Measurements from ENCODE around the gene IRX5.

Gene IRX5

DNA sequence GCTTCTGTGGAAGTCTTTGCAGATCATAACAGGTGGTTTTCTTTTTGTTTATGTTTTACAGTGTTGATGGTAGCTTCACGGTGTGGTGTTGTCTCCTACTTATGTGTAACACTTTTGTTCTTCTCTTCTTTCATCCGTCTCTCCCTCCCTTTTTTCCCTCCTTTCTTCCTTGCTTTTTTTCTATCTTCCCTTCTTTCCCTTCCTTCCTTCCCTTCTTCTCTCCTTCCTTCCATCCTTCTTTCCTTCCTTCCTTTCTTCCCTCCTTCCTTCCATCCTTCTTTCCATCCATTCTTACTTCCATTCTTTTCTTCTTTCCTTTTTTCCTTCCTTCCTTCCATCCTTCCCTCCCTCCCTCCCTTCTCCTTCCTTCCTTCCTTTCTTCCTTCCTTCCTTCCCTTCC, 31.4 kb downstream of the IRX5 start:
- H3K27me3 ChIP-seq (ENCODE audit: control insufficient read depth, insufficient read depth, low read length), result no peaks in the 10 kb centered on the region
- no peaks in the 10 kb centered on the region for H3K36me3 ChIP-seq (ENCODE audit: control insufficient read depth, insufficient read depth, low read length)
- H3K4me3 ChIP-seq (ENCODE audit: low read length), result no peak overlapping the region
- H3K9ac ChIP-seq (ENCODE audit: low read length), result no peak overlapping the region
- H3K9me3 ChIP-seq (ENCODE audit: control insufficient read depth, low read length), result no peaks in the 10 kb centered on the region
- H3K4me1 ChIP-seq (ENCODE audit: control insufficient read depth, insufficient read depth, low read length), result no peaks in the 10 kb centered on the region

DNA sequence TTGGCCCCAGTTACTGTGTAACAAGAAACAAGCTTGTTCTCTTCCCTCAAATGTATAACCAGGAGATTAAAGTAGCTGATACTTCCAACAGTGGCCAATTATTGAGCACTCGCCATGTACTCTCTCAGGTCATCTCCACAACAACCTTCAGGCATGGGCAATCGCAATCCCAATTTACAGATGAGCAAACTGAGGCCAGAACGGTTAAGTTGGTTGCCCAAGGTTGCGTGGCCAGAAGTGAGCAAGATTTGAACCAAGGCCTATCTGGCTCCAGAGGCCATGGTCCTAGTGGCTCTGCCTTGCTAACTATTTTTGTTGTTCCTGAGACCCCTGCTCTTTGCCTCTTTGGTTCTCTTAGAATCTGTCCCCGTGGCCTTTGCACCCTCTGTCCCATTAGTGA, 33.6 kb downstream of the IRX5 start:
- H3K27me3 ChIP-seq (ENCODE audit: control insufficient read depth, insufficient read depth, low read length), result no peaks in the 10 kb centered on the region

DNA sequence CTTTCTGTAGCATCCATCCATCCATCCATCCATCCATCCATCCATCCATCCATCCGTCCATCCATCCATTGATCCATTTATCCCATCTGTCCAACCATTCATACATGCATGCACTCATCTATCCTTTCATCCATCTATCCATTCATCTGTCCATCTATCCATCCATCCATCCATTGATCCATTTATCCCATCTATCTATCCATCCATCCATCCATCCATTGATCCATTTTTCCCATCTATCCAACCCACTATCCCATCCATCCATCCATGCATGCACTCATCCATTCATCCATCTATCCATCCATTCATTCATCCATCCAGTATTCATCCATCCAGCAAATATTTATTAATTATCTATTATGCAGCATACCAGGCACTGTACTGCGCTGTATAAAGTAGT, 34.8 kb downstream of the IRX5 start:
- H3K4me3 ChIP-seq (ENCODE audit: low read length), result no peak overlapping the region
- H3K36me3 ChIP-seq (ENCODE audit: control insufficient read depth, insufficient read depth, low read length), result no peaks in the 10 kb centered on the region
- H3K27me3 ChIP-seq (ENCODE audit: control insufficient read depth, insufficient read depth, low read length), result no peaks in the 10 kb centered on the region
- no peaks in the 10 kb centered on the region for H3K4me1 ChIP-seq (ENCODE audit: control insufficient read depth, insufficient read depth, low read length)
- no peaks in the 10 kb centered on the region for H3K9me3 ChIP-seq (ENCODE audit: control insufficient read depth, low read length)
- H3K9ac ChIP-seq (ENCODE audit: low read length), result no peak overlapping the region

More for the DNA sequence above, 33.6 kb downstream of the IRX5 start:
- Histone ChIP-seq H3K36me3 (ENCODE audit: control insufficient read depth, insufficient read depth, low read length) (no peaks in the 10 kb centered on the region), H3K9me3 (ENCODE audit: control insufficient read depth, low read length) (no peaks in the 10 kb centered on the region), H3K4me1 (ENCODE audit: control insufficient read depth, insufficient read depth, low read length) (no peaks in the 10 kb centered on the region), H3K4me3 (ENCODE audit: low read length) (no peak overlapping the region), H3K9ac (ENCODE audit: low read length) (no peak overlapping the region)

DNA sequence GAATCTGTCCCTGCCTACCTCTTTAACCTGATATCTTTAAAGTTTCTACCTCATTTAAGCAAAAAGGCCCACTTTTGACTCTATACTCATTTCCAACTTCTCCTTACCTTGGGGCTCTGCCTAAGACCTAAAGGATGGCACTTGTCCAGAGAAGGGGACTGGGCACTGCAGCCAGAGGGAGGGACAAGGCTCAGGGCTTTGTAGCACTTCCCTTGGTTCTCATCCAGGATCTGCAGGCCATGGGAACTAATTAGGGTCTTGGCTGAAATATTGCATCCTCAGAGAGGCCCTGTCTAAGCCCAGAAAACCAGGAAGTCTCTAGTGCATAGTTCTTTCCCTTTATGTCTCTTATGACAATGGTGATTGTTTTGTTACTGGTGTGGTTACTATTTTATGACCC, 37.3 kb downstream of the IRX5 start:
- H3K27me3 ChIP-seq (ENCODE audit: control insufficient read depth, insufficient read depth, low read length), result no peaks in the 10 kb centered on the region
- no peak overlapping the region for H3K9ac ChIP-seq (ENCODE audit: low read length)

DNA sequence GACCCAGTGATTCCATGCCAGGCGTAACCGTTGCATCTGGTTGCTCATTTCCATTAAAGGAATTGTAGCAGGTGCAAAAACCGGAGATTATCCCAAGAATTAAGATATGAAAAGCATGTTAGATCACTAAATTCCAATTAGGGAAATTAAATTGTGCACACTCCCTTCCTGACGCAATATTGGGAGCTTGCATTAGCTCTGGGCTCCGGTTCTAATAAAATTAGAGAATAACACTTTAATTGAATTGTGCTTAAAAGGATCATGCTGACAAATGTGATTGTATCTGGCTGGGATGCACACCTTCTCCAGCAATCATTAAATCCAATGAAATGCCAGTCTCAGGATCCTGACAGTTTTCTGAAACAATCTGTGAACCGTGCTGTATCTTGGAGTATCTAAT, 38.1 kb downstream of the IRX5 start:
- Histone ChIP-seq H3K4me3 (ENCODE audit: low read length) (no peak overlapping the region), H3K36me3 (ENCODE audit: control insufficient read depth, insufficient read depth, low read length) (no peaks in the 10 kb centered on the region), H3K27me3 (ENCODE audit: control insufficient read depth, insufficient read depth, low read length) (no peaks in the 10 kb centered on the region), H3K4me1 (ENCODE audit: control insufficient read depth, insufficient read depth, low read length) (no peaks in the 10 kb centered on the region), H3K9me3 (ENCODE audit: control insufficient read depth, low read length) (no peaks in the 10 kb centered on the region), H3K9ac (ENCODE audit: low read length) (no peak overlapping the region)

More for the DNA sequence above, 37.3 kb downstream of the IRX5 start:
- Histone ChIP-seq H3K4me1 (ENCODE audit: control insufficient read depth, insufficient read depth, low read length) (no peaks in the 10 kb centered on the region), H3K9me3 (ENCODE audit: control insufficient read depth, low read length) (no peaks in the 10 kb centered on the region), H3K36me3 (ENCODE audit: control insufficient read depth, insufficient read depth, low read length) (no peaks in the 10 kb centered on the region), H3K4me3 (ENCODE audit: low read length) (no peak overlapping the region)

DNA sequence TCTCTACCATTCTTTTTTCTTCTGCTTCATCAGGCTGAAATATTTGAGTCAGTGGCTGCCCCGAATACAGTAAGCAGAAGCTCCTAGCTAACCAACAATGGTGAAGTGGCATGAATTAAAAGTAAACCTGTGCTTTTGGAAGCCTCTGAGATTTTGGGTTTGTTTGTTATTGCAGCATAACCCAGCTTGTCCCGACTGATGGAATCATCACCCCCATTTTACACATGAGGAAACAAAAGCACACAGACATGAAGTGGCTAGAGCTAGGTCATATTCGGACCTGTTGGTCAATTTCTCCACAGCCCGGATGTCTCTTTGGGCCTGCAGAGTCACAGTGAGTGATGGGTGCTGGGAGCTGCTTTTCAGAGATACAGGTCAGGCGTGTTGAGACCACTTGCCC, 39.4 kb downstream of the IRX5 start:
- Histone ChIP-seq H3K9ac (ENCODE audit: low read length) (no peak overlapping the region), H3K36me3 (ENCODE audit: control insufficient read depth, insufficient read depth, low read length) (no peaks in the 10 kb centered on the region), H3K4me3 (ENCODE audit: low read length) (no peak overlapping the region), H3K4me1 (ENCODE audit: control insufficient read depth, insufficient read depth, low read length) (no peaks in the 10 kb centered on the region), H3K9me3 (ENCODE audit: control insufficient read depth, low read length) (no peaks in the 10 kb centered on the region), H3K27me3 (ENCODE audit: control insufficient read depth, insufficient read depth, low read length) (no peaks in the 10 kb centered on the region)

DNA sequence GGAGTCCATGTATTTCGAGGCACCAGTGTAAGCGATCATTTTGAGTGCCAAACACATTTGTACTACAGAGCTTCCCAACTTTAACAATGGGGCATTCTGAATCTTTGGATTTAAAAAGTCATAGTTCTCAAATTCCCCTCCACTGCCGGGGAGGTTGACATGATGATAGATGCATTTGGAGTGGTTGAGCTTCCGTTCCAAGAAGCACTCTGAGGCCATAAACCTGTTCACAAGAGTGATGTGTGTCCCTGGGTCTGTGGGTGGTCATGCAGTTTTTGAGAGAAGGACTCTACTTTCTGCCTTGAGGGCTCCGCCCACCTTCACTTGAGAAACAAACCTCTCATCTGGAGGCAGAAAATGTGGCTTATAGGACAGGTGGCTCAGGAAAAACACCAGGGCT, 43.7 kb downstream of the IRX5 start:
- H3K4me1 ChIP-seq (ENCODE audit: control insufficient read depth, insufficient read depth, low read length), result no peaks in the 10 kb centered on the region
- no peaks in the 10 kb centered on the region for H3K9me3 ChIP-seq (ENCODE audit: control insufficient read depth, low read length)
- no peaks in the 10 kb centered on the region for H3K27me3 ChIP-seq (ENCODE audit: control insufficient read depth, insufficient read depth, low read length)
- H3K9ac ChIP-seq (ENCODE audit: low read length), result no peak overlapping the region
- no peak overlapping the region for H3K4me3 ChIP-seq (ENCODE audit: low read length)
- no peaks in the 10 kb centered on the region for H3K36me3 ChIP-seq (ENCODE audit: control insufficient read depth, insufficient read depth, low read length)

DNA sequence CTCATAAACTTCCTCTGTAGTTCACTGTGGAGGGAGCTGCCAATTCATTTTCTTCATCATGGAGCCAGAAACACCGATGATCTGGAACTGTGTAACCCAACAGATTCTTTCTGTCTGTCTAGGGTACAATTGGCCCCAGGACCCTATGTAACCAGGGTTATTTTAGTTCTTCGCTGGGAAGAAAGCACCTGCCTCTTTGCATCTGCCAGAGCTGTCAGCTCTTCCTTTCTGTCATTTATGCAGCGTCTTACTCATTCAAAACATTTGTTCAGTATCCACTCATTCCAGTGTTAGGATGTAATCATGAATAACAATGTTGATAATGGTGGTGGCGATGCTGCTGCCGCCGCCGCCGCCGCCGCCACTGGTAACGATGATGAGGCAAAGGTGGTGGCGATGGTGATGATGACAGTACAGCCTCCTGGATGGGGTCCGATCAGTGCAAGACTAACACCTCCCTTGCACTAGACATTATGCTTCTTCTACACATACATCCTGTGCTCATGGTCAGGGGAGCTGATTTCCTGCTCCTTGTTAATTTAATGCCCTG, 46.1 kb downstream of the IRX5 start:
- no peak overlapping the region for H3K9ac ChIP-seq (ENCODE audit: low read length)
- H3K9me3 ChIP-seq (ENCODE audit: control insufficient read depth, low read length), result no peaks in the 10 kb centered on the region
- no peaks in the 10 kb centered on the region for H3K36me3 ChIP-seq (ENCODE audit: control insufficient read depth, insufficient read depth, low read length)
- H3K4me1 ChIP-seq (ENCODE audit: control insufficient read depth, insufficient read depth, low read length), result no peaks in the 10 kb centered on the region
- no peak overlapping the region for H3K4me3 ChIP-seq (ENCODE audit: low read length)
- H3K27me3 ChIP-seq (ENCODE audit: control insufficient read depth, insufficient read depth, low read length), result no peaks in the 10 kb centered on the region

DNA sequence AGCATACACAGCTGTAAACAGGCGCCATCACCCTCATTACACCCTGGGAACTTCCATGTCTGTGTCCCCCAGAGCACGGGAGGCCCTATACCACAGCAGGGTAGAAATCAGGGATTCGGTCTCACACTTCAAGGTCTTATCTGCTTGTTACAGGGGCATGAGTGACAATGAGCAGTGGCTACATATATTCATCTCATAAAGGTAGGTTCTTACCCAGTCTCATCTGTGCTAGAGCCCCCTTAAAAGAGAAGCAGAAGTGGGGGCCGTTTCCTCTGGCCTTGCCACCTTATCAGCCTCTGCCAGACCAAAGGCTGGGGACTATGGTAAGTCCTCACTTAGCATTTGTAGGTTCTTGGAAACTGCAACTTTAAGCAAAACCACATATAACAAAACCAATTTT, 46.5 kb downstream of the IRX5 start:
- no peaks in the 10 kb centered on the region for H3K27me3 ChIP-seq (ENCODE audit: control insufficient read depth, insufficient read depth, low read length)
- no peak overlapping the region for H3K4me3 ChIP-seq (ENCODE audit: low read length)
- no peak overlapping the region for H3K9ac ChIP-seq (ENCODE audit: low read length)
- H3K4me1 ChIP-seq (ENCODE audit: control insufficient read depth, insufficient read depth, low read length), result no peaks in the 10 kb centered on the region
- no peaks in the 10 kb centered on the region for H3K36me3 ChIP-seq (ENCODE audit: control insufficient read depth, insufficient read depth, low read length)
- no peaks in the 10 kb centered on the region for H3K9me3 ChIP-seq (ENCODE audit: control insufficient read depth, low read length)

DNA sequence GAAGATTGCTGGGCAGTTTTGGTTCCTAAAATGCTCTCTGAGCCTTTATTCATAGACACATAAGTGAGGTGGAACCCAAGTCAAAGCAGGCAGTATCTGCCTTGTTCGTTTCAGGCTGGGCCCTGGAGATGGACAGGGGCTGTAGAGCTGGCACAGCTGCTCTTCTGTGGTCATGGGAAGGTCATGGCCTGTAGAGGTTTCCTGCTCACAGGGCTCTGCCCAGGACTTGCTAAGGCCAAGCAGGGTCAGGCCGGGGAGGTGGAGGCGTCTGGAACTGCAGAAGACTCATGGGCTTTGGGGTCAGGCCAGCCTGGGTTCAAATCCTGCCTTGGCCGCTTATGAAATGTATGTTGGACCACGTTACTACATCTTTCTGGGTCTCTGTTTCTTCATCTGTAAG, 50.2 kb downstream of the IRX5 start:
- no peaks in the 10 kb centered on the region for H3K27me3 ChIP-seq (ENCODE audit: control insufficient read depth, insufficient read depth, low read length)

More for the DNA sequence above, 50.2 kb downstream of the IRX5 start:
- no peaks in the 10 kb centered on the region for H3K9me3 ChIP-seq (ENCODE audit: control insufficient read depth, low read length)
- H3K4me1 ChIP-seq (ENCODE audit: control insufficient read depth, insufficient read depth, low read length), result no peaks in the 10 kb centered on the region
- H3K36me3 ChIP-seq (ENCODE audit: control insufficient read depth, insufficient read depth, low read length), result no peaks in the 10 kb centered on the region
- no peak overlapping the region for H3K9ac ChIP-seq (ENCODE audit: low read length)
- H3K4me3 ChIP-seq (ENCODE audit: low read length), result no peak overlapping the region

All from mucosa of stomach (tissue), 1 donor.